ENCODE measurements around the gene SEMA3G. TPM values are rescaled to one million over a fixed set of nuclear protein-coding genes. Genes with fewer than 3 reads are reported as not detected.

SEMA3G gene
- total RNA-seq, 2 donors from 2014 or later, result 2.4 to 2.6 TPM

GRCh38 chr3:52393131-52393807 is 51.6 kb downstream of the SEMA3G start:
- intact Hi-C loops (cut with DNase I), result no loop called here
- H3K4me1 ChIP-seq, result no peaks in the 10 kb centered on the region
- no peak for DNase-seq
- H3K9ac ChIP-seq (ENCODE audit: low read depth in 2 of 2, low read length in 2 of 2), result no peak overlapping the region
- no peak for TF ChIP-seq CTCF (IDR thresholded peaks at IDR 0.05)
- H3K9me3 ChIP-seq, result no peaks in the 10 kb centered on the region
- H3K27ac ChIP-seq, result no peak overlapping the region
- no peaks in the 10 kb centered on the region for H3K27me3 ChIP-seq
- H3K4me3 ChIP-seq, result no peak overlapping the region
- no peaks in the 10 kb centered on the region for H3K36me3 ChIP-seq

- Histone ChIP-seq H3K27me3 (no peaks in the 10 kb centered on the region), H3K27ac (no peak overlapping the region), H3K9me3 (no peaks in the 10 kb centered on the region), H3K9ac (ENCODE audit: low read depth in 2 of 2, low read length in 2 of 2) (no peak overlapping the region), H3K4me3 (no peak overlapping the region), H3K36me3 (no peaks in the 10 kb centered on the region), H3K4me1 (no peaks in the 10 kb centered on the region)
- intact Hi-C loops (cut with DNase I), result no loop called here
- DNase-seq, result no peak
- TF ChIP-seq CTCF (IDR thresholded peaks at IDR 0.05), result no peak
Observed at GRCh38 chr3:52392216-52392930, 52.5 kb downstream of the SEMA3G start.

- no peaks in the 10 kb centered on the region for H3K9me3 ChIP-seq
- no peaks in the 10 kb centered on the region for H3K36me3 ChIP-seq
- no peak overlapping the region for H3K27ac ChIP-seq
- DNase-seq, result no peak
- H3K9ac ChIP-seq (ENCODE audit: low read depth in 2 of 2, low read length in 2 of 2), result no peak overlapping the region
- H3K4me1 ChIP-seq, result no peaks in the 10 kb centered on the region
- H3K4me3 ChIP-seq, result no peak overlapping the region
- no peaks in the 10 kb centered on the region for H3K27me3 ChIP-seq
- intact Hi-C loops (cut with DNase I), result no loop called here
- no peak for TF ChIP-seq CTCF (IDR thresholded peaks at IDR 0.05)
Observed at GRCh38 chr3:52391096-52391495, 53.8 kb downstream of the SEMA3G start.

- H3K9ac ChIP-seq (ENCODE audit: low read depth in 2 of 2, low read length in 2 of 2), result no peak overlapping the region
- DNase-seq, result no peak
Observed at GRCh38 chr3:52388933-52389332, 56.0 kb downstream of the SEMA3G start.

GRCh38 chr3:52388348-52388821 is 56.5 kb downstream of the SEMA3G start:
- Histone ChIP-seq H3K27ac (no peak overlapping the region), H3K9me3 (no peaks in the 10 kb centered on the region), H3K4me3 (no peak overlapping the region), H3K36me3 (no peaks in the 10 kb centered on the region), H3K9ac (ENCODE audit: low read depth in 2 of 2, low read length in 2 of 2) (no peak overlapping the region), H3K27me3 (no peaks in the 10 kb centered on the region), H3K4me1 (no peaks in the 10 kb centered on the region)
- TF ChIP-seq CTCF (IDR thresholded peaks at IDR 0.05), result no peak
- intact Hi-C loops (cut with DNase I), result no loop called here
- no peak for DNase-seq

More at GRCh38 chr3:52388933-52389332, 56.0 kb downstream of the SEMA3G start:
- Histone ChIP-seq H3K4me3 (no peak overlapping the region), H3K27ac (no peak overlapping the region), H3K4me1 (no peaks in the 10 kb centered on the region), H3K9me3 (no peaks in the 10 kb centered on the region), H3K27me3 (no peaks in the 10 kb centered on the region), H3K36me3 (no peaks in the 10 kb centered on the region)
- intact Hi-C loops (cut with DNase I), result no loop called here
- no peak for TF ChIP-seq CTCF (IDR thresholded peaks at IDR 0.05)
